ENCODE results near the gene ZNF609.

Gene ZNF609

DNA sequence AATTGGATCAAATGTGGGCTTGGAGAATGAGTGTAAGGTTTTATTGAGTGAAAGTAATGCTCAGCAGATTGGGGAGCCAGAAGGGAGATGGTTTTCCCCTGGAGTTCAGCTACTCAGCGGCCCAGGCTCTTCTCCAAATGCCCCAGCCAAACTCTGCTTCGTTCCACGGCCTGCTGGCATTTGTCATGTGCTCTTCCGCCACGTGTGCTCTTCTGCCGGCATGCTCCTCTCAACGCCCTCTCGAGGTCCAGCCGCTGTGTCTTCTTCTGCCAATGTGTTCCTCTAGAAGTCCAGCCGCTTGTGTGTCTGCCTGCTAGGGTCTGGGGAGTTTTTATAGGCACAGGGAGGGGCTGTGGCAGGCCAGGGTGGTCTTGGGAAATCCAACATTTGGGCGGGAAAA, 158.2 kb downstream of the ZNF609 start:
- no peak overlapping the region for H3K4me3 ChIP-seq (ENCODE audit: low read length)
- DNase-seq (ENCODE audit: low read depth) = no peak
- TF ChIP-seq, protein P1, sequence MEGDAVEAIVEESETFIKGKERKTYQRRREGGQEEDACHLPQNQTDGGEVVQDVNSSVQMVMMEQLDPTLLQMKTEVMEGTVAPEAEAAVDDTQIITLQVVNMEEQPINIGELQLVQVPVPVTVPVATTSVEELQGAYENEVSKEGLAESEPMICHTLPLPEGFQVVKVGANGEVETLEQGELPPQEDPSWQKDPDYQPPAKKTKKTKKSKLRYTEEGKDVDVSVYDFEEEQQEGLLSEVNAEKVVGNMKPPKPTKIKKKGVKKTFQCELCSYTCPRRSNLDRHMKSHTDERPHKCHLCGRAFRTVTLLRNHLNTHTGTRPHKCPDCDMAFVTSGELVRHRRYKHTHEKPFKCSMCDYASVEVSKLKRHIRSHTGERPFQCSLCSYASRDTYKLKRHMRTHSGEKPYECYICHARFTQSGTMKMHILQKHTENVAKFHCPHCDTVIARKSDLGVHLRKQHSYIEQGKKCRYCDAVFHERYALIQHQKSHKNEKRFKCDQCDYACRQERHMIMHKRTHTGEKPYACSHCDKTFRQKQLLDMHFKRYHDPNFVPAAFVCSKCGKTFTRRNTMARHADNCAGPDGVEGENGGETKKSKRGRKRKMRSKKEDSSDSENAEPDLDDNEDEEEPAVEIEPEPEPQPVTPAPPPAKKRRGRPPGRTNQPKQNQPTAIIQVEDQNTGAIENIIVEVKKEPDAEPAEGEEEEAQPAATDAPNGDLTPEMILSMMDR (conservative IDR thresholded peaks at IDR 0.05; ENCODE audit: low read depth, low read length) = no peak

DNA sequence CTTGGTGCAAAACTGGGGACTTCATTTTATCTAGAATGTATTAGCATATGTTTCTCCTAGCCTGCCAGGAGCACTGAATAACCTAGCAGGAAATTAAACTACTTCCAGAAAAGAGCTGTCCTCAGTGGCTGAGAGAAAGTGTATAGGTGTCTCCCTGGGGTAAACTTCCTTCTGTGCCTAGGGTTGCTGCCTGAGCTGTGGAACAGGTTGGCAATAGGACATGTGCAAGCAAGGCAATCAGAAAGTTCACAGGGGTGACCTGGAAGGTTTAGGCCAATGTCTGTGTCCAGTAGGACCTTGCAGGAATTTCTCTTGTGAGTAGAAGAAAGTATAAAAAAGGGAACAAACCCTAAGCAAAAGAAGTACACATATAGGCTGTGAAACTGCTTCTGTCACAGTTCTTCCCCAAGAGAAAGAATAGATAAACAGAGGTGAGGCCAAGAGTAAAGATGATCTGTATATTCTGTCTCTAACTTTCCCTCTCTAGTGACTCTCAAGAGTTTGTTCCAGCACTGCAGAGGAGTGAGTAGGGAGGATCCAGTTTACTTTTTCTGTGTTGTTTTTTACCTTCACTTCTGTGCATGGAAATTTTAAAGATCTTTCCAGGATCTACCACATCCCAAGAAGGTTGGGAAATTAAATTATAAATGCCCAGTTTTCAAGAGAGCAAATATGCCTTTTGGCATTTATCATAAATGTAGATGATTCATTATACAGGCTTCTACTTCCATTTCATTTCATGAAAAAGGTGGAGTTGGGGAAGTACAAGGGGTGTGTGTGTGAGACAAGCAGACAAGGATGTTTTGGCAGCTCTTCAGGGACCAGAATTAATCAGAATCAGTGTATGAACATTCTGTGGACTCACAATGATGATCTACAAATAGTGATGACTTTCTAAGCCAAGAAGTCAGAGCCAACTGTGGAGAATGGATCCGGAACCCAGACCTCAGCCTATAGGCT, 159.8 kb downstream of the ZNF609 start:
- H3K4me3 ChIP-seq (ENCODE audit: low read length) = no peak overlapping the region
- TF ChIP-seq, protein P1 (conservative IDR thresholded peaks at IDR 0.05; ENCODE audit: low read depth, low read length) = no peak
- DNase-seq (ENCODE audit: low read depth) = no peak

DNA sequence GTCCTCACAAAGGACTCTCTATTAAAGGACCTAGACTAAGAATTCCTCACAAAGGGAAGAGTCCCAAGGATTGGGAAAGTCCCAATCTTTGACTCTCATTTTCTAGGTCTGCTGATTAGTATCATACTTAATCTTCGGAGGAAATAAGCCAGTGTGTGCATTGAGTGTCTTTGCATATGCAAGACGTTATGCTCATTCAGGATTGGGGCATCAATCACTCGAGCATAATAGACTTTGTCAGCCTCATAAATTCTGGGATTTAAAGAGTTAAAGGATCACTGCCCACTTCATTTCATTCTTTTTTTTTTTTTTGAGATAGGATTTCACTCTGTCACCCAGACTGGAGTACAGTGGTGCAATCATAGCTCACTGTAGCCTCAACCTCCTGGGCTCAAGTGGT, 160.7 kb downstream of the ZNF609 start:
- no peak overlapping the region for H3K4me3 ChIP-seq (ENCODE audit: low read length)
- TF ChIP-seq, protein P1 (conservative IDR thresholded peaks at IDR 0.05; ENCODE audit: low read depth, low read length) = no peak
- no peak for DNase-seq (ENCODE audit: low read depth)

DNA sequence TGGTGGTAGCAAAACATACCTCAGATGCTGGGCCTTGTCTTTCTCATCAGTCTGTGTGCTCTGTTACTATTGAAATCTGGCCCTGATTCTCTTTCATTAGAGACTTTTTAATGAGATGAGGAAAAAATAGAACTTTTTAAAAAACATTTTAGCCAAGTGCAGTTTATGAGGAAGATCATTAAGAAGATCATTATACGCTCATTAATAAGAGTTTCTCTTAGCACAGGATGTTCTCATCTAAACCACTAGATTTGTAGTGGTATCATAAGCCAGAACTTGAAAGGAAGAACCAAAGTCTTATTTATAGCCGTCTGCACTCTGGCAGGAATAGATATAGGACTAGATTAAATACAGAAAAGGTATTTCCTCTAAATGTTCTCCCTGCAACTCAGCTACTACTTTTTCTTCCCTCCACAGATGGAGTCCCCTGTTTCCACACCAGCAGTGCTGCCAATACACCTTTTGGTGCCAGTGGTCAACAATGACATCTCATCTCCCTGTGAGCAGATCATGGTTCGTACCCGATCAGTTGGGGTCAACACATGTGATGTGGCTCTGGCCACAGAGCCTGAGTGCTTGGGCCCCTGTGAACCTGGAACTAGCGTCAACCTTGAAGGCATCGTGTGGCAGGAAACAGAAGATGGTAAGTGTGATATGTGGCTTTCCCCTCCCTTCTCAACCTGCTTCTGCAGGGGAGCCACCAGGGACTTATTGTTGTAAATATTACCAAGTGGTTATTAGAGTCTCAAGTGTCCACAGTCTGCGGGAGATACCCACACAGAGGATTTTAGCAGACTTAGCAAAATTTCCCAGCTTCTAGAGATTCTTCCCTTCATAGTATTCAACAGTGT, 162.3 kb downstream of the ZNF609 start:
- H3K4me3 ChIP-seq (ENCODE audit: low read length) = no peak overlapping the region
- TF ChIP-seq, protein P1 (conservative IDR thresholded peaks at IDR 0.05; ENCODE audit: low read depth, low read length) = no peak
- no peak for DNase-seq (ENCODE audit: low read depth)

DNA sequence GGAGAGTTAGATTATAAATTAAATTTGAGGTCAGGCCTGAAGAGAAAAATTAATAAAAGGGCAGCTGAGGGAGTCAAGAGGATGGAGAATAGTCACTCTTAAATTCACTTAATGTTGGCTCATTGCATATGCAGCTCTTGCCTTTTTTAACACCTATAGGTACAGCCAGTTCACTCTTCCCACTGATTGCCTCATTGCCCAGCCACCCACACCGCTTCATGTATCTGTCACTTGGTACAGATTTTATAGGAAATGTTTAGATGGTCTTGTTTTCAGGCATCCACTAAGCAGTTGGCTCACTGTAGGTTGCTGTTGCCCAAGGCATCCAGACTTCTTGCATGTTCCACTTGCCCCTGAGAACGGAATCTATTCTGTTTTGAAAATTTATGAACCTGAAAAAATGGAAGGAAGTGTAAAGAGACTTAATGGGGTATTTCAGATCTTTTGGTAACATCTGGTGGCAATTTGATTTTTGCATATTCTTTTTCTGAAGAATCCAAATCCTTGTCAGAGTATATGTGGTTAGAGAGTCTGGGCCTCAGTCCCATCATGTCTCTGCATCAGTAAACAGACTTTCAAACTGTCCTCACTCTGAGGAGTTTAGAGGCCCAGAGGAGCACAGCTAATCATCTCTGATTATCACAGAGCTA, 163.1 kb downstream of the ZNF609 start:
- TF ChIP-seq, protein P1 (conservative IDR thresholded peaks at IDR 0.05; ENCODE audit: low read depth, low read length) = no peak
- DNase-seq (ENCODE audit: low read depth) = no peak
- H3K4me3 ChIP-seq (ENCODE audit: low read length) = no peak overlapping the region

DNA sequence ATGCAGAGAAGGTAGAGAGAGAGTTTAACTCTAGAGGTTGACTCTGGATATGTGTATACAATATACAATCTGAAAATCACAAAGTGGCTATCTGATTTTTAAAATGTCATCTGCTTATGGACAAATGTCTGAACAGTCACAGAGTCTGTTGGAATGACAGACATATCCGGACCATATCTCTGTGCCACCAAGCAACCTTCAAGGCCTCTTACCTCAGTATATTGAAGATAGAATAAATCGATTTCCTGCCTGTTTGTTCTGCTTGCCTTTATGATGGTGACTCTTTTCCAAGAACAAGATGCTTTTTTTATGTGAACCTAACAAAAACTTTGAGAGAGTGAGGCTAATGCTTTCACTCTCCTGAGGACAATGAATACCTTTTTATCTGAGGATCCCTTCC, 163.9 kb downstream of the ZNF609 start:
- TF ChIP-seq, protein P1 (conservative IDR thresholded peaks at IDR 0.05; ENCODE audit: low read depth, low read length) = no peak
- H3K4me3 ChIP-seq (ENCODE audit: low read length) = no peak overlapping the region
- no peak for DNase-seq (ENCODE audit: low read depth)
